Esophagus squamous epithelium (tissue), 5 donors: Measurements from ENCODE around the gene SLC2A4. TPM values are rescaled to one million over a fixed set of nuclear protein-coding genes. Genes with fewer than 3 reads are reported as not detected.

Source experiments
- DNase-seq: peaks from one replicate; lab custom pipeline; 2025; lab: John Stamatoyannopoulos, UW
- H3K27ac ChIP-seq, 4 donors: fragments of 200-600 bp; sonication (generic); one replicate each; pipeline ENCODE4 v1.5.1; 2016 to 2019; ENCODE audit warnings: mild to moderate bottlenecking in 1 of 4
- H3K27me3 ChIP-seq, 4 donors: fragments of 200-600 bp; sonication (generic); 1 replicate in 3 of 4; 2 replicates in 1 of 4; pipeline versions ENCODE4 v1.5.1 to v1.6.0; 2017 to 2021; ENCODE audit warnings: antibody characterized with exemption in 1 of 4
- H3K36me3 ChIP-seq, 3 donors: fragments of 200-600 bp; sonication (generic); one replicate each; pipeline ENCODE4 v1.5.1; 2016 to 2019
- H3K4me1 ChIP-seq, 3 donors: fragments of 200-600 bp; sonication (generic); one replicate each; pipeline ENCODE4 v1.5.1; 2017 to 2019
- H3K4me3 ChIP-seq, 4 donors: fragments of 200-600 bp; sonication (generic); 1 replicate in 3 of 4; 2 replicates in 1 of 4; pipeline ENCODE4 v1.5.1; 2016 to 2019; ENCODE audit warnings: mild to moderate bottlenecking in 2 of 4, moderate library complexity in 1 of 4
- H3K9me3 ChIP-seq, 3 donors: fragments of 200-600 bp; sonication (generic); one replicate each; pipeline ENCODE4 v1.5.1; 2016 to 2019
- CTCF ChIP-seq, 6 experiments: fragments of 450-650 bp in 4 of 6; fragments of 200-600 bp in 2 of 6; sonication (generic) in 2 of 6; IDR thresholded peaks; one replicate each; pipeline ENCODE4 v1.5.1; 2016 to 2019; ENCODE audit warnings: antibody characterized with exemption in 6 of 6, mild to moderate bottlenecking in 4 of 6, moderate library complexity in 4 of 6
- POLR2A ChIP-seq, 4 donors: fragments of 450-650 bp; IDR thresholded peaks; one replicate each; pipeline ENCODE4 v1.6.1; 2017; ENCODE audit warnings: antibody characterized with exemption in 4 of 4, mild to moderate bottlenecking in 4 of 4, moderate library complexity in 3 of 4
- WGBS, 2 donors: methylation state at CpG; one replicate each; pipeline ENCODE4 v1.1.5; 2018; 5-methylcytosine and 5-hydroxymethylcytosine counted together
- intact Hi-C: fragments of 100-400 bp; cut with DNase I; formaldehyde crosslinking; loops from one replicate; pipeline ENCODE4 v1.15.0; 2022
- total RNA-seq, 4 donors: library from RNA; depleted of rRNA; stranded (reverse); fragments of >200 nt; gene quantifications; one replicate each; pipeline ENCODE4 v1.1.0, GENCODE V29; 2016
- donor health status: DM: yes; HTN: yes; CAD: no.

Gene SLC2A4
- total RNA-seq, 4 donors from 2014 or later: 0.83 to 21.7 (median 2.5) TPM

- Histone ChIP-seq H3K27me3 (peaks cover 0 to 38% (median 4%) of the 10 kb centered on the region in 4 donors), H3K4me3 (peak overlapping the region in 2 of 4 donors; percentile 58 to 74), H3K27ac (peak overlapping the region; percentile 54 to 99 (median 75)), H3K4me1 (peaks cover 20 to 61% (median 23%) of the 10 kb centered on the region in 3 donors), H3K36me3 (peaks cover 10 to 62% (median 26%) of the 10 kb centered on the region in 3 donors), H3K9me3 (no peaks in the 10 kb centered on the region)
- intact Hi-C loops: no loop called here
- WGBS, 2 donors: 87 to 88% methylated on average over 6 of the region's 6 CpGs
- no peak for TF ChIP-seq POLR2A (IDR thresholded peaks at IDR 0.05)
- TF ChIP-seq CTCF (IDR thresholded peaks at IDR 0.05): no peak
- DNase-seq: no peak
These were observed 22.0 kb upstream of the SLC2A4 start for GRCh38 chr17:7259555-7259889.

- 17 to 81% methylated on average over 1 to 4 of the region's 4 CpGs for WGBS, 2 donors
- intact Hi-C loops: no loop called here
- TF ChIP-seq POLR2A (IDR thresholded peaks at IDR 0.05) (no peak), CTCF (IDR thresholded peaks at IDR 0.05) (no peak)
- Histone ChIP-seq H3K9me3 (no peaks in the 10 kb centered on the region), H3K27me3 (peaks cover 0 to 44% (median 4%) of the 10 kb centered on the region in 4 donors), H3K4me1 (peaks cover 20 to 67% (median 23%) of the 10 kb centered on the region in 3 donors), H3K27ac (peak overlapping the region; percentile 89 to 99 (median 95)), H3K4me3 (peak overlapping the region; percentile 58 to 84 (median 69)), H3K36me3 (peaks cover 10 to 56% (median 24%) of the 10 kb centered on the region in 3 donors)
- no peak for DNase-seq
These were observed 21.4 kb upstream of the SLC2A4 start for GRCh38 chr17:7260151-7260550.

- H3K27ac ChIP-seq: peak overlapping the region; percentile 89 to 99 (median 95)
- H3K4me1 ChIP-seq: peaks cover 20 to 68% (median 23%) of the 10 kb centered on the region in 3 donors
- 20 to 22% methylated on average over 3 to 4 of the region's 54 CpGs for WGBS, 2 donors
- peaks cover 0 to 51% (median 4%) of the 10 kb centered on the region in 4 donors for H3K27me3 ChIP-seq
- H3K4me3 ChIP-seq: peak overlapping the region; percentile 58 to 84 (median 69)
- no peak for DNase-seq
- no peaks in the 10 kb centered on the region for H3K9me3 ChIP-seq
- intact Hi-C loops: no loop called here
- peaks cover 10 to 49% (median 18%) of the 10 kb centered on the region in 3 donors for H3K36me3 ChIP-seq
- TF ChIP-seq POLR2A (IDR thresholded peaks at IDR 0.05) (peak in 1 of 4 donors; percentile 33), CTCF (IDR thresholded peaks at IDR 0.05) (no peak)
These were observed 20.7 kb upstream of the SLC2A4 start for GRCh38 chr17:7260651-7261378.

GRCh38 chr17:7261379-7262191 lies 19.9 kb upstream of the SLC2A4 start:
- intact Hi-C loops: no loop called here
- peak overlapping the region; percentile 89 to 99 (median 95) for H3K27ac ChIP-seq
- peaks cover 20 to 68% (median 23%) of the 10 kb centered on the region in 3 donors for H3K4me1 ChIP-seq
- TF ChIP-seq POLR2A (IDR thresholded peaks at IDR 0.05) (no peak), CTCF (IDR thresholded peaks at IDR 0.05) (no peak)
- no peak for DNase-seq
- 4 to 41% methylated on average over 5 to 7 of the region's 71 CpGs for WGBS, 2 donors
- no peaks in the 10 kb centered on the region for H3K9me3 ChIP-seq
- H3K4me3 ChIP-seq: peak overlapping the region; percentile 58 to 84 (median 69)
- H3K36me3 ChIP-seq: peaks cover 10 to 41% (median 12%) of the 10 kb centered on the region in 3 donors
- H3K27me3 ChIP-seq: peaks cover 0 to 52% (median 4%) of the 10 kb centered on the region in 4 donors
